Suprapubic skin (tissue), 4 donors: ENCODE results near the gene GRID2.

Experiments used
- EP300 ChIP-seq: sonication (generic); formaldehyde crosslinking; IDR thresholded peaks from one replicate; pipeline ENCODE4 v1.6.1; 2017; ENCODE audit warnings: antibody characterized with exemption
- POLR2AphosphoS5 ChIP-seq, 3 donors: sonication (generic); formaldehyde crosslinking; IDR thresholded peaks; one replicate each; pipeline ENCODE4 v1.6.1; 2017; ENCODE audit warnings: antibody characterized with exemption in 3 of 3
- TF ChIP-seq, protein P1 (sequence below), 2 donors: fragments of 200-600 bp in 1 of 2; fragments of 450-650 bp in 1 of 2; sonication (generic) in 1 of 2; IDR thresholded peaks; one replicate each; pipeline ENCODE4 v1.5.1; 2016 to 2019; ENCODE audit warnings: antibody characterized with exemption in 2 of 2, mild to moderate bottlenecking in 1 of 2, moderate library complexity in 1 of 2

DNA sequence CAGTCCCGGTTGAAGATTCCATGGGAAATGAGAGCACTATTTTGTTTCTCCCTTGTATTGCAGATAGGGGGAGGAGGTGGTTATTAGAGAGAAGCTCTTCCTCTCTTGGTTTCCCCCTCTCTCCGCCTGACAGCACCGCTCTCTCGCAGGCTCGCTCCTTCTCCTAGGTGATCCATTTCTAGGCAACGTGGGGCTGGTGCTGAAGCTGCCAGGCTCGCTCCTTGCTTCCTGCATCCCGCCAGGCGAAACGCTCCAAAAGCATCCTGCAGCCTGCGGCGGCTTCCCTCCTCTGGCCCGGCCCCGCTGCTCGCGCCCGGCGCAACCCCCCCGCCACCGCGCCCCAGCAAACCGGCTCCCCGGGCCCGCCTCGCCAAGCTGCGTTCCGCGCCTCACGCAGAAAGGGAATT is at the start of gene GRID2:
- TF ChIP-seq, protein P1, sequence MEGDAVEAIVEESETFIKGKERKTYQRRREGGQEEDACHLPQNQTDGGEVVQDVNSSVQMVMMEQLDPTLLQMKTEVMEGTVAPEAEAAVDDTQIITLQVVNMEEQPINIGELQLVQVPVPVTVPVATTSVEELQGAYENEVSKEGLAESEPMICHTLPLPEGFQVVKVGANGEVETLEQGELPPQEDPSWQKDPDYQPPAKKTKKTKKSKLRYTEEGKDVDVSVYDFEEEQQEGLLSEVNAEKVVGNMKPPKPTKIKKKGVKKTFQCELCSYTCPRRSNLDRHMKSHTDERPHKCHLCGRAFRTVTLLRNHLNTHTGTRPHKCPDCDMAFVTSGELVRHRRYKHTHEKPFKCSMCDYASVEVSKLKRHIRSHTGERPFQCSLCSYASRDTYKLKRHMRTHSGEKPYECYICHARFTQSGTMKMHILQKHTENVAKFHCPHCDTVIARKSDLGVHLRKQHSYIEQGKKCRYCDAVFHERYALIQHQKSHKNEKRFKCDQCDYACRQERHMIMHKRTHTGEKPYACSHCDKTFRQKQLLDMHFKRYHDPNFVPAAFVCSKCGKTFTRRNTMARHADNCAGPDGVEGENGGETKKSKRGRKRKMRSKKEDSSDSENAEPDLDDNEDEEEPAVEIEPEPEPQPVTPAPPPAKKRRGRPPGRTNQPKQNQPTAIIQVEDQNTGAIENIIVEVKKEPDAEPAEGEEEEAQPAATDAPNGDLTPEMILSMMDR (IDR thresholded peaks at IDR 0.05) = no peak
- no peak for TF ChIP-seq POLR2AphosphoS5 (IDR thresholded peaks at IDR 0.05)
- no peak for TF ChIP-seq EP300
